ENCODE data around the gene GULP1. TPM values are rescaled to one million over a fixed set of nuclear protein-coding genes. Genes with fewer than 3 reads are reported as not detected.

Gene GULP1
- total and polyA plus RNA-seq, 2 donors, result 4.1 to 4.8 TPM

- WGBS, result 95% methylated on average over 5 of the region's 5 CpGs
- H3K4me1 ChIP-seq (ENCODE audit: control insufficient read depth in 2 of 2, insufficient read depth in 2 of 2, low read length in 2 of 2), result no peaks in the 10 kb centered on the region
- no peak for DNase-seq (ENCODE audit: low read depth in 6 of 9, low spot score in 9 of 9)
- no peak overlapping the region for H3K4me3 ChIP-seq (ENCODE audit: low read length in 2 of 2)
- no peak overlapping the region for H3K27ac ChIP-seq (ENCODE audit: low read depth in 1 of 2, low read length in 1 of 2)
- H3K9me3 ChIP-seq (ENCODE audit: control insufficient read depth in 2 of 2, insufficient read depth in 1 of 2, low read length in 1 of 2), result no peaks in the 10 kb centered on the region
- H3K27me3 ChIP-seq (ENCODE audit: control insufficient read depth in 2 of 2, insufficient read depth in 1 of 2, low read length in 1 of 2), result no peaks in the 10 kb centered on the region
- H3K36me3 ChIP-seq (ENCODE audit: control insufficient read depth in 2 of 2, insufficient read depth in 2 of 2, low read length in 1 of 2), result no peaks in the 10 kb centered on the region
Observed at GRCh38 chr2:188580738-188581137, 289.1 kb downstream of the GULP1 start.

- DNase-seq (ENCODE audit: low read depth in 6 of 9, low spot score in 9 of 9), result no peak
- no peaks in the 10 kb centered on the region for H3K9me3 ChIP-seq (ENCODE audit: control insufficient read depth in 2 of 2, insufficient read depth in 1 of 2, low read length in 1 of 2)
- H3K4me1 ChIP-seq (ENCODE audit: control insufficient read depth in 2 of 2, insufficient read depth in 2 of 2, low read length in 2 of 2), result no peaks in the 10 kb centered on the region
- 93% methylated on average over 2 of the region's 2 CpGs for WGBS
- no peak overlapping the region for H3K27ac ChIP-seq (ENCODE audit: low read depth in 1 of 2, low read length in 1 of 2)
- H3K4me3 ChIP-seq (ENCODE audit: low read length in 2 of 2), result no peak overlapping the region
- H3K27me3 ChIP-seq (ENCODE audit: control insufficient read depth in 2 of 2, insufficient read depth in 1 of 2, low read length in 1 of 2), result no peaks in the 10 kb centered on the region
- H3K36me3 ChIP-seq (ENCODE audit: control insufficient read depth in 2 of 2, insufficient read depth in 2 of 2, low read length in 1 of 2), result no peaks in the 10 kb centered on the region
Observed at GRCh38 chr2:188582211-188582610, 290.5 kb downstream of the GULP1 start.

- no peaks in the 10 kb centered on the region for H3K4me1 ChIP-seq (ENCODE audit: control insufficient read depth in 2 of 2, insufficient read depth in 2 of 2, low read length in 2 of 2)
Observed at GRCh38 chr2:188588235-188588634, 296.6 kb downstream of the GULP1 start.

DNA sequence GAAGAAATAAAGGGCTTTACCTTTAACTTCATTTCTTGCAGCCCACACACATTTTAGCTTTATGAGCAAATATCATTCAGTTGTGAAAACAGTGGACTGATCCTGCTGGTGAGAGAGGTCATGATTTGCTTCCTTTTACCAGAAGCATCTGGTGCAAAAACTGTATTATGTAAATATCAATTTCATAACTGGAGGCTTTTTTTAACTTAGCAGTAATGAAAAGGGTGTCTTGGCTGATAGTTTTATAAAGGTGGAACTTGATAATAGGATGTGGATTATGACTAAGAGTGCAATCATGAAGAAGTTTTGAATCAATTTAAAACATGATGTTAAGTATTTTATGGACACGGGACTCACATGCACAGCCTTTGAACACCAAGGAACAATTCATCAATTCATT lies 304.4 kb downstream of the GULP1 start:
- H3K27me3 ChIP-seq (ENCODE audit: control insufficient read depth in 2 of 2, insufficient read depth in 1 of 2, low read length in 1 of 2), result no peaks in the 10 kb centered on the region
- WGBS, result 97% methylated on average over 1 of the region's 1 CpG
- no peaks in the 10 kb centered on the region for H3K9me3 ChIP-seq (ENCODE audit: control insufficient read depth in 2 of 2, insufficient read depth in 1 of 2, low read length in 1 of 2)
- no peaks in the 10 kb centered on the region for H3K36me3 ChIP-seq (ENCODE audit: control insufficient read depth in 2 of 2, insufficient read depth in 2 of 2, low read length in 1 of 2)
- H3K27ac ChIP-seq (ENCODE audit: low read depth in 1 of 2, low read length in 1 of 2), result no peak overlapping the region
- no peaks in the 10 kb centered on the region for H3K4me1 ChIP-seq (ENCODE audit: control insufficient read depth in 2 of 2, insufficient read depth in 2 of 2, low read length in 2 of 2)
- no peak overlapping the region for H3K4me3 ChIP-seq (ENCODE audit: low read length in 2 of 2)
- DNase-seq (ENCODE audit: low read depth in 6 of 9, low spot score in 9 of 9), result no peak

More at GRCh38 chr2:188588235-188588634, 296.6 kb downstream of the GULP1 start:
- H3K36me3 ChIP-seq (ENCODE audit: control insufficient read depth in 2 of 2, insufficient read depth in 2 of 2, low read length in 1 of 2), result no peaks in the 10 kb centered on the region
- H3K4me3 ChIP-seq (ENCODE audit: low read length in 2 of 2), result no peak overlapping the region
- DNase-seq (ENCODE audit: low read depth in 6 of 9, low spot score in 9 of 9), result no peak
- no peak overlapping the region for H3K27ac ChIP-seq (ENCODE audit: low read depth in 1 of 2, low read length in 1 of 2)
- no peaks in the 10 kb centered on the region for H3K27me3 ChIP-seq (ENCODE audit: control insufficient read depth in 2 of 2, insufficient read depth in 1 of 2, low read length in 1 of 2)
- no peaks in the 10 kb centered on the region for H3K9me3 ChIP-seq (ENCODE audit: control insufficient read depth in 2 of 2, insufficient read depth in 1 of 2, low read length in 1 of 2)

DNA sequence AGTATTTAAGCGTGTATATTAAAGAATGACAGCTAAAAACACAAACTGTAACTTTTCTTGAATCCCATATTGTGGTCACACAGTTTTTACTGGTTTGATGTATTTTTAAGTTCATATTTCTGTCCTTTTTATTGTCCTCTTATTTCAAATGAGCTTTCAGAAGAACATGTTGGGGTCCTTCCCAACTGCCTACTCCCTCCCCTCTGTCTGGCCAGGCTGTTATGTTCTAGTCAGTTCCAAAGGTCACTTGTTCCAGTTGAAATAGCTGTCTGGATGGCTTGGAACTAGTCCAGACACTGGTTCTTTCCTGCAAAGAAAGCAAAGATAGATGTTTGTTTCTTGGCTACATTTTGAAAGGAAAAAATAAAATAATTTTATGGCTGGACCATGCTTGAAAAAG lies 306.9 kb downstream of the GULP1 start:
- no peaks in the 10 kb centered on the region for H3K4me1 ChIP-seq (ENCODE audit: control insufficient read depth in 2 of 2, insufficient read depth in 2 of 2, low read length in 2 of 2)
- H3K27ac ChIP-seq (ENCODE audit: low read depth in 1 of 2, low read length in 1 of 2), result no peak overlapping the region
- no peaks in the 10 kb centered on the region for H3K9me3 ChIP-seq (ENCODE audit: control insufficient read depth in 2 of 2, insufficient read depth in 1 of 2, low read length in 1 of 2)
- no peak for DNase-seq (ENCODE audit: low read depth in 6 of 9, low spot score in 9 of 9)
- no peaks in the 10 kb centered on the region for H3K36me3 ChIP-seq (ENCODE audit: control insufficient read depth in 2 of 2, insufficient read depth in 2 of 2, low read length in 1 of 2)
- no peak overlapping the region for H3K4me3 ChIP-seq (ENCODE audit: low read length in 2 of 2)
- H3K27me3 ChIP-seq (ENCODE audit: control insufficient read depth in 2 of 2, insufficient read depth in 1 of 2, low read length in 1 of 2), result no peaks in the 10 kb centered on the region
- WGBS, result 95% methylated on average over 1 of the region's 1 CpG

DNA sequence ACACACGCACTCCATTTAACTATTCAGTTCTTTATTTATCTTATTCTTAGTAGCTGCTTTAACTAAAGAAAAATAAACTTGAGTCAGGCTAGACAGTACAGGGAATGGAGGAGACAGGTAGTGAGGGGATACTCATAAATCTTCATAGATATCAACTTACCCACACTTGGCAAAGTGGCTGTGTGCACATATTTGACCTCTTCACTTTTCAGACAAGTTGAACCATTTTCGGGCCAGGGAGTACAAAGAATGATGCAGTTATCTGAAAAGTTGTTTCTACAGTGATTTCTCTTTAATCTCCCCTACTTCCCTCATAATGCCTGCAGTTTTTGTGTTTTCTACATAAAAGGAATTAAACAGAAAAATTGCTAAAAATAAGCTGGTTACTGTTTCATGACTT lies 307.5 kb downstream of the GULP1 start:
- Histone ChIP-seq H3K4me3 (ENCODE audit: low read length in 2 of 2) (no peak overlapping the region), H3K36me3 (ENCODE audit: control insufficient read depth in 2 of 2, insufficient read depth in 2 of 2, low read length in 1 of 2) (no peaks in the 10 kb centered on the region), H3K27ac (ENCODE audit: low read depth in 1 of 2, low read length in 1 of 2) (no peak overlapping the region), H3K4me1 (ENCODE audit: control insufficient read depth in 2 of 2, insufficient read depth in 2 of 2, low read length in 2 of 2) (no peaks in the 10 kb centered on the region), H3K9me3 (ENCODE audit: control insufficient read depth in 2 of 2, insufficient read depth in 1 of 2, low read length in 1 of 2) (no peaks in the 10 kb centered on the region), H3K27me3 (ENCODE audit: control insufficient read depth in 2 of 2, insufficient read depth in 1 of 2, low read length in 1 of 2) (no peaks in the 10 kb centered on the region)
- DNase-seq (ENCODE audit: low read depth in 6 of 9, low spot score in 9 of 9), result no peak
- WGBS, result 83% methylated on average over 2 of the region's 2 CpGs

GRCh38 chr2:188600536-188601210 lies 309.0 kb downstream of the GULP1 start:
- H3K4me1 ChIP-seq (ENCODE audit: control insufficient read depth in 2 of 2, insufficient read depth in 2 of 2, low read length in 2 of 2), result no peaks in the 10 kb centered on the region
- no peak overlapping the region for H3K4me3 ChIP-seq (ENCODE audit: low read length in 2 of 2)
- H3K9me3 ChIP-seq (ENCODE audit: control insufficient read depth in 2 of 2, insufficient read depth in 1 of 2, low read length in 1 of 2), result peaks cover 0 to 3% of the 10 kb centered on the region in 2 donors
- H3K36me3 ChIP-seq (ENCODE audit: control insufficient read depth in 2 of 2, insufficient read depth in 2 of 2, low read length in 1 of 2), result no peaks in the 10 kb centered on the region
- H3K27ac ChIP-seq (ENCODE audit: low read depth in 1 of 2, low read length in 1 of 2), result no peak overlapping the region
- H3K27me3 ChIP-seq (ENCODE audit: control insufficient read depth in 2 of 2, insufficient read depth in 1 of 2, low read length in 1 of 2), result no peaks in the 10 kb centered on the region
- WGBS, result 93% methylated on average over 5 of the region's 5 CpGs
- no peak for DNase-seq (ENCODE audit: low read depth in 6 of 9, low spot score in 9 of 9)

GRCh38 chr2:188601391-188601790 lies 309.7 kb downstream of the GULP1 start:
- Histone ChIP-seq H3K27me3 (ENCODE audit: control insufficient read depth in 2 of 2, insufficient read depth in 1 of 2, low read length in 1 of 2) (no peaks in the 10 kb centered on the region), H3K36me3 (ENCODE audit: control insufficient read depth in 2 of 2, insufficient read depth in 2 of 2, low read length in 1 of 2) (no peaks in the 10 kb centered on the region)
- WGBS, result 95% methylated on average over 2 of the region's 2 CpGs

GRCh38 chr2:188601927-188602326 lies 310.3 kb downstream of the GULP1 start:
- Histone ChIP-seq H3K27ac (ENCODE audit: low read depth in 1 of 2, low read length in 1 of 2) (no peak overlapping the region), H3K4me1 (ENCODE audit: control insufficient read depth in 2 of 2, insufficient read depth in 2 of 2, low read length in 2 of 2) (no peaks in the 10 kb centered on the region), H3K4me3 (ENCODE audit: low read length in 2 of 2) (no peak overlapping the region), H3K36me3 (ENCODE audit: control insufficient read depth in 2 of 2, insufficient read depth in 2 of 2, low read length in 1 of 2) (no peaks in the 10 kb centered on the region), H3K9me3 (ENCODE audit: control insufficient read depth in 2 of 2, insufficient read depth in 1 of 2, low read length in 1 of 2) (peaks cover 0 to 7% of the 10 kb centered on the region in 2 donors), H3K27me3 (ENCODE audit: control insufficient read depth in 2 of 2, insufficient read depth in 1 of 2, low read length in 1 of 2) (no peaks in the 10 kb centered on the region)
- DNase-seq (ENCODE audit: low read depth in 6 of 9, low spot score in 9 of 9), result no peak

More at GRCh38 chr2:188601391-188601790, 309.7 kb downstream of the GULP1 start:
- no peak for DNase-seq (ENCODE audit: low read depth in 6 of 9, low spot score in 9 of 9)
- H3K4me1 ChIP-seq (ENCODE audit: control insufficient read depth in 2 of 2, insufficient read depth in 2 of 2, low read length in 2 of 2), result no peaks in the 10 kb centered on the region
- no peak overlapping the region for H3K27ac ChIP-seq (ENCODE audit: low read depth in 1 of 2, low read length in 1 of 2)
- peaks cover 0 to 5% of the 10 kb centered on the region in 2 donors for H3K9me3 ChIP-seq (ENCODE audit: control insufficient read depth in 2 of 2, insufficient read depth in 1 of 2, low read length in 1 of 2)
- no peak overlapping the region for H3K4me3 ChIP-seq (ENCODE audit: low read length in 2 of 2)

Measured in thymus (tissue), 11 donors.